ENCODE measurements around the gene RPS6KA5. TPM values are rescaled to one million over a fixed set of nuclear protein-coding genes. Genes with fewer than 3 reads are reported as not detected.
"Not testable (repeated sequence)": the region's sequence is repeated elsewhere in the genome, so short reads cannot be mapped to it uniquely, and the experiment has no call there.

Gene RPS6KA5
- 1 to 10 TPM; 5.3 to 9.6 TPM for total RNA-seq

DNA sequence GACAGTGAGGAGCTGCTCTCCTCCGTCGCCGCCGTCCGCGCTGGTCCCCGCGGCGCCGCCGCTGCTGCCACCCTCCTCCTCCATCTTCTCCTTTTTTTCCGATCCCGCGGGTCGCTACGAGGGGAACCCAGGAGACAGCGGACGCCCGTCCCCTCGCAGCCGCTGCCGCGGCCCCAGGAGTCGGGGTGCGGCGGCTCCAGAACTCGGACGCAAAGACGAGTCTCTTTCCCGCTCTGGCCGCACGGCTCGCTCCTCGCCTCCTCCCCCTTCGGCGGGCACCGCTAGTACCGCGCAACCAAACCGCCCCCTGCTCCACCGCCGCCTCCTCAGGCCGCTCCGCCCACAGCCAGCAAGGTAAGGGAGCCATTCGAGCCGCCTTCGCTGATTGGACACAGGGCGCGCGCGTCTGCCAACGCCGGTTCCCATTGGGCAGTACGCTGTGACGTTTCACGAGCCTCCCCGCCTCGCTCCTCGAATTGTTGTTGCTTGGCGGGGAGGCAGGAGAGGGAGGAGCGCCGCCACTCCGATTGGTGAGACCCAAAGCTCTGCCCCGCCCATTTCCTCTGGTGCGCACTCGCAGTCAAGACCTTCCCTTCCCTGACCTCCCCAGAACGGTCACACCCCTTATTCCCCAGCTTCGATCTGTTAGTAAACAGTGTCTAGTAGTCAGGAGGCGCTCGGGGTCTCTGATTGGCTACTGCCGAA, at the start of gene RPS6KA5:
Gene RPS6KA5 (minus strand): TSS at position 291 of the 705 bp plus-strand sequence. CDS start 207 bp downstream, at position 84.
- Histone ChIP-seq H3K27me3 (no peaks in the 10 kb centered on the region), H3K4me3 (peak within 1 kb of the TSS; percentile 88 to 91), H3K9me3 (no peaks in the 10 kb centered on the region), H3K27ac (peak within 1 kb of the TSS; percentile 96 to 99), H3K4me1 (peaks cover 0 to 16% of the 10 kb centered on the region in 2 donors), H3K36me3 (no peaks in the 10 kb centered on the region)
- TF ChIP-seq, protein P1, sequence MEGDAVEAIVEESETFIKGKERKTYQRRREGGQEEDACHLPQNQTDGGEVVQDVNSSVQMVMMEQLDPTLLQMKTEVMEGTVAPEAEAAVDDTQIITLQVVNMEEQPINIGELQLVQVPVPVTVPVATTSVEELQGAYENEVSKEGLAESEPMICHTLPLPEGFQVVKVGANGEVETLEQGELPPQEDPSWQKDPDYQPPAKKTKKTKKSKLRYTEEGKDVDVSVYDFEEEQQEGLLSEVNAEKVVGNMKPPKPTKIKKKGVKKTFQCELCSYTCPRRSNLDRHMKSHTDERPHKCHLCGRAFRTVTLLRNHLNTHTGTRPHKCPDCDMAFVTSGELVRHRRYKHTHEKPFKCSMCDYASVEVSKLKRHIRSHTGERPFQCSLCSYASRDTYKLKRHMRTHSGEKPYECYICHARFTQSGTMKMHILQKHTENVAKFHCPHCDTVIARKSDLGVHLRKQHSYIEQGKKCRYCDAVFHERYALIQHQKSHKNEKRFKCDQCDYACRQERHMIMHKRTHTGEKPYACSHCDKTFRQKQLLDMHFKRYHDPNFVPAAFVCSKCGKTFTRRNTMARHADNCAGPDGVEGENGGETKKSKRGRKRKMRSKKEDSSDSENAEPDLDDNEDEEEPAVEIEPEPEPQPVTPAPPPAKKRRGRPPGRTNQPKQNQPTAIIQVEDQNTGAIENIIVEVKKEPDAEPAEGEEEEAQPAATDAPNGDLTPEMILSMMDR (IDR thresholded peaks at IDR 0.05), result peak; percentile 3 to 38
- DNase-seq (ENCODE audit: low spot score), result peak; percentile 100

DNA sequence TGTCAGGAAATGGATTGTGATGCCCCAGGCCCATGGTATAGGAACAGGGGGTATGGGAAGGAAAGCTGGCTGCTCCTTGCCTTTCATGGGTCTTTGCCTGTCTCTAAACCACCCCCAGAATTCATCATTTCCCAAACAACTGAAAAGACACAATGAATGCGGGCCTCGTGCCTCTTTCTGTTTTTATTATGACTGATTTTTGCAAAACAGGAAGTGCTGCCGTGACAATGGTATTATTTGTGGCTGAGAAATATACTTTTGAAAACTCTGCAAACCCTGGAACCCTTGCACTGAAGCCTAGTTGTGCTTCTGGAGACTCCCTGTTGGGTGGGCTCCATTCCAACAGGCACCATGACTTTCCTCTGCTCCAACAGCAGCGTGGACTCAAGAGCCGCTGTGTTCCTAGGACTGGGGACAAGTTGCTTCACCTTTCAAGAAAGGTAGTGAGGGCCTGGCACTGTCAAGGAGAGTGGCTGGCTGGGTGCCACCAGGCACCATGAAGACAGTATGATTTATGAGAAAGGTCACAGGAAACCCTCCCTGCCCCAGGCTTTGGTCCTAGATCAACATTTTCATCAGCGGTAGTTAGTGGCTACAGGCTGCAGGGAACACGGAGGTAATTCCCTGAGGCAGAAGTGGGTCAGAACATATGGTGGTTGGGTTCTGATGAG, 48.6 kb upstream of the RPS6KA5 start:
- no peak overlapping the region for H3K4me3 ChIP-seq
- H3K27ac ChIP-seq, result no peak overlapping the region
- DNase-seq (ENCODE audit: low spot score), result peak; percentile 60
- no peaks in the 10 kb centered on the region for H3K36me3 ChIP-seq
- H3K4me1 ChIP-seq, result peaks cover 0 to 19% of the 10 kb centered on the region in 2 donors
- TF ChIP-seq, protein P1 (IDR thresholded peaks at IDR 0.05), result no peak
- no peaks in the 10 kb centered on the region for H3K9me3 ChIP-seq
- no peaks in the 10 kb centered on the region for H3K27me3 ChIP-seq

DNA sequence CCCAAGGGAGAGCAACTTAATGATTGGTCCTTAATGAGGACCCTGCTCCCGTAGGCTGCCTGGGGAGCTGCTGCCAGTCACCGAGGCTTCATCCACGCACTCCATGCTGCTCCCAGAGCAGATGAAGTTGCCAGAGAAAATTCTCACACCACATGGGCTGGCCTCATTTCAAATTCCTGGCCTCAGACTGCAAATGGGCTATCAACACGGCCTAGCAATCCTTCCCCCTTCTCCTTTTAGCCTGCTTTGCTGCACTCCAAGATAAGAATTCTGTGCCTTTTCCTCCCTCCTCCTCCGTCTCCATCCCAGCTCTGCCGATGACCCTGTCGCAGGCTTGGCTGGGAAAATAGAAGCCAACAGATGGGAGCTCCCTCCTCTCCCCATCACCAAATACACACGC, 42.7 kb upstream of the RPS6KA5 start:
- peaks cover 0 to 8% of the 10 kb centered on the region in 2 donors for H3K4me1 ChIP-seq
- H3K27me3 ChIP-seq, result no peaks in the 10 kb centered on the region
- no peak for DNase-seq (ENCODE audit: low spot score)
- no peaks in the 10 kb centered on the region for H3K9me3 ChIP-seq
- TF ChIP-seq, protein P1 (IDR thresholded peaks at IDR 0.05), result no peak
- H3K36me3 ChIP-seq, result no peaks in the 10 kb centered on the region
- no peak overlapping the region for H3K27ac ChIP-seq
- no peak overlapping the region for H3K4me3 ChIP-seq

DNA sequence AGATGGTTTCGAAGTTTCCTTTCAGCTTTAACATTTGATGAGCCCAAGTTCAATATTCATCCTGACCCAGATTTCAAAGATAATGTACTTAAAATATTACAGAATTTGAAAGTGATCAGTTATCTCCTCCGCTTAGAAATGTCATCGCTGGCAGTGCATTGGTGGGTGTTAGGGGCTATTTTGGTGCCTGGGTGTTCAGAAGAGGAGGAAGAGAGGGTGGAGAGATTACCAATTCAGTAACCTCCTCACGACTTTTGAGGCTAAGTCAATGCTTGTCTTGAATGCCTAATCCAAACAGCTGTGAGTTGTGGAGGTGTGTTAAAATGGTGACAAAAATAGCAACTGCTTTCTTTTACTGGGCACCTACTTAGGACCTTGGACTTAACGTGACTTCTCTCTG, 39.7 kb upstream of the RPS6KA5 start:
- Histone ChIP-seq H3K27ac (no peak overlapping the region), H3K4me3 (no peak overlapping the region), H3K9me3 (no peaks in the 10 kb centered on the region), H3K27me3 (no peaks in the 10 kb centered on the region), H3K36me3 (no peaks in the 10 kb centered on the region), H3K4me1 (peaks cover 0 to 8% of the 10 kb centered on the region in 2 donors)
- TF ChIP-seq, protein P1 (IDR thresholded peaks at IDR 0.05), result no peak
- no peak for DNase-seq (ENCODE audit: low spot score)

DNA sequence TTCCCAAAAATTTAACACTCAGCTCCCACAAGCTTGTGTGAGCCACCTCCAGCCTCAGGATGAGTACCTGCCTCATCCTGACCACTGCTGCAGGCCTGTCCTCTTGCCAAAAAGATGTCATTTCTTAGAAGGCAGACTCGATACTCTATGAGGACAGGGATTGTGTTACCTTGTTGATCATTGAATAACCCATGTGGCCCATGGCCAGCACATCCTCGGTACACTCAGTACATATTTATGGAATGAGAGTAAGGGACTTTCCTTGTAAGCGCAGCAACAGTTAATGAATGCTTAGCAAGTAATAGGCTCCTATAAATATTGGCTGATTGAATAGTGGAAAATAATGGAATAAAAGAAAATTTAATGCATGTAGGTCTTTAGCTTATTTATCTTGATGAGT, 38.1 kb upstream of the RPS6KA5 start:
- Histone ChIP-seq H3K4me3 (no peak overlapping the region), H3K9me3 (no peaks in the 10 kb centered on the region), H3K4me1 (peaks cover 0 to 8% of the 10 kb centered on the region in 2 donors), H3K36me3 (no peaks in the 10 kb centered on the region), H3K27me3 (no peaks in the 10 kb centered on the region), H3K27ac (no peak overlapping the region)
- no peak for DNase-seq (ENCODE audit: low spot score)
- TF ChIP-seq, protein P1 (IDR thresholded peaks at IDR 0.05), result no peak

DNA sequence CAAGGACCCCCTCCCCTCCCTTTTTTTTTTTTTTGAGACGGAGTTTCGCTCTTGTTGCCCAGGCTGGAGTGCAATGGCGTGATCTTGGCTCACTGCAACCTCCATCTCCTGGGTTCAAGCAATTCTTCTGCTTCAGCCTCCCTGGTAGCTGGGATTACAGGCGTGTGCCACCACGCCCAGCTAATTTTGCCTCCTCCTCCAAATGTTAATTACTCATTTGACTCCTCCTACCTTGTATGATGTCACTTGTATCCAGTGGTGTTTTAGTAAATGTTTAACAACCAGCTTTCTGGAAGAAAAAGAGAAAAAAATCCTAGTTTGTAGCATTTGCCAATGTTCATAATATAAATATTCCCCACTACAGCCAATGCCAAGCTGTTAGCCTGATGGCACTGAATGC, 37.2 kb upstream of the RPS6KA5 start:
- not testable (repeated sequence) for H3K27ac ChIP-seq; DNase-seq (ENCODE audit: low spot score); H3K36me3 ChIP-seq

More for the DNA sequence above, 37.2 kb upstream of the RPS6KA5 start:
- not testable (repeated sequence) for H3K27me3 ChIP-seq, H3K4me3 ChIP-seq, H3K9me3 ChIP-seq, H3K4me1 ChIP-seq
